Osteoblast (primary cell): ENCODE measurements around the gene NT5E. TPM values are rescaled to one million over a fixed set of nuclear protein-coding genes. Genes with fewer than 3 reads are reported as not detected.

Experiments used
- DNase-seq: peaks from one replicate; pipeline ENCODE4 v3.0.0; 2011; ENCODE audit warnings: low spot score, mixed read lengths; ENCODE audit not compliant: insufficient read length; ENCODE audit errors: missing footprints
- H2AFZ ChIP-seq: 2 replicates; pipeline ENCODE4 v1.6.0; 2011; ENCODE audit warnings: mild to moderate bottlenecking, low read length
- H3K27ac ChIP-seq: 2 replicates; pipeline ENCODE4 v1.5.1; 2011; ENCODE audit warnings: mild to moderate bottlenecking, low read depth, low read length, moderate library complexity
- H3K27me3 ChIP-seq: 2 replicates; pipeline ENCODE4 v1.6.0; 2012; ENCODE audit warnings: mild to moderate bottlenecking, control low read depth, inconsistent platforms, low read length, moderate library complexity; ENCODE audit not compliant: insufficient read depth
- H3K36me3 ChIP-seq: 2 replicates; pipeline ENCODE4 v1.5.1; 2011; ENCODE audit warnings: mild to moderate bottlenecking, low read length, control low read depth, moderate library complexity; ENCODE audit not compliant: insufficient read depth
- H3K4me1 ChIP-seq: 2 replicates; pipeline ENCODE4 v1.5.1; 2011; ENCODE audit warnings: mild to moderate bottlenecking, low read length, control low read depth, moderate library complexity; ENCODE audit not compliant: insufficient read depth
- H3K4me2 ChIP-seq: 2 replicates; pipeline ENCODE4 v1.6.0; 2011; ENCODE audit warnings: mild to moderate bottlenecking, low read length; ENCODE audit not compliant: insufficient read depth
- H3K4me3 ChIP-seq: fragments of 200-600 bp; sonication (generic); 3 replicates; pipeline ENCODE4 v1.5.1; 2012; ENCODE audit warnings: mild to moderate bottlenecking, low read length, inconsistent platforms; ENCODE audit not compliant: insufficient read depth
- H3K79me2 ChIP-seq: 2 replicates; pipeline ENCODE4 v1.6.0; 2012; ENCODE audit warnings: mild to moderate bottlenecking, low read length, control low read depth, inconsistent platforms; ENCODE audit not compliant: insufficient read depth
- H3K9me3 ChIP-seq: 2 replicates; pipeline ENCODE4 v1.5.1; 2011; ENCODE audit warnings: low read depth, low read length, control low read depth
- H4K20me1 ChIP-seq: 2 replicates; pipeline ENCODE4 v1.6.0; 2012; ENCODE audit warnings: mild to moderate bottlenecking, low read length, control low read depth; ENCODE audit not compliant: insufficient read depth
- total RNA-seq: library from RNA; depleted of rRNA; stranded (reverse); fragments of >200 nt; gene quantifications from 2 replicates; pipeline ENCODE4 v1.2.3, GENCODE V29; 2012
- TF ChIP-seq, protein P1 (sequence below): IDR thresholded peaks from 2 replicates; pipeline ENCODE4 v1.5.1; 2011; ENCODE audit warnings: mild to moderate bottlenecking, low read depth, low read length, moderate library complexity; ENCODE audit errors: extremely low read depth

NT5E gene
- total RNA-seq, 1 donor = 219 TPM

DNA sequence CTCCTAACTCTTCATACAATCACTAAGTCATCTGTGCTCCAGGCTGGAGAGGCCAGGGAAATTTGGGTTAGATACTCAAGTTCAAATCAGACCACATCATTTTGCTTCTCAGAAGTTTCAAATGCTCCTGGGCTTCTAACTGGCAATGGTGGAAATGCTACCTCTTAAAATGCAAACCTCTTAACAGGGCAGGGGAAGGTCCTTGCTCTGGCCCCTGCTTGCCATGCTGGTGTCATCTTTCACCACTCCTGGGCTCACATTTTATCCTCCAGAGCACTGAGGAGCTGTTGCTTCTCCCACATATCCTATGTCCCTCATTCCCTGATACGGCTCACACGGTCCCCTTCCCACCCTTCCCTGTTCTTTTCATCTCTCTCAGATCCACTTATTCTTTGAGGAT is 41.8 kb upstream of the NT5E start:
- Histone ChIP-seq H3K36me3 (no peaks in the 10 kb centered on the region), H3K79me2 (no peaks in the 10 kb centered on the region), H3K27ac (no peak overlapping the region), H4K20me1 (no peaks in the 10 kb centered on the region), H2AFZ (peak overlapping the region; percentile 44), H3K27me3 (no peaks in the 10 kb centered on the region), H3K4me3 (no peak overlapping the region), H3K4me1 (peaks cover 40% of the 10 kb centered on the region), H3K9me3 (no peaks in the 10 kb centered on the region), H3K4me2 (no peak overlapping the region)
- TF ChIP-seq, protein P1, sequence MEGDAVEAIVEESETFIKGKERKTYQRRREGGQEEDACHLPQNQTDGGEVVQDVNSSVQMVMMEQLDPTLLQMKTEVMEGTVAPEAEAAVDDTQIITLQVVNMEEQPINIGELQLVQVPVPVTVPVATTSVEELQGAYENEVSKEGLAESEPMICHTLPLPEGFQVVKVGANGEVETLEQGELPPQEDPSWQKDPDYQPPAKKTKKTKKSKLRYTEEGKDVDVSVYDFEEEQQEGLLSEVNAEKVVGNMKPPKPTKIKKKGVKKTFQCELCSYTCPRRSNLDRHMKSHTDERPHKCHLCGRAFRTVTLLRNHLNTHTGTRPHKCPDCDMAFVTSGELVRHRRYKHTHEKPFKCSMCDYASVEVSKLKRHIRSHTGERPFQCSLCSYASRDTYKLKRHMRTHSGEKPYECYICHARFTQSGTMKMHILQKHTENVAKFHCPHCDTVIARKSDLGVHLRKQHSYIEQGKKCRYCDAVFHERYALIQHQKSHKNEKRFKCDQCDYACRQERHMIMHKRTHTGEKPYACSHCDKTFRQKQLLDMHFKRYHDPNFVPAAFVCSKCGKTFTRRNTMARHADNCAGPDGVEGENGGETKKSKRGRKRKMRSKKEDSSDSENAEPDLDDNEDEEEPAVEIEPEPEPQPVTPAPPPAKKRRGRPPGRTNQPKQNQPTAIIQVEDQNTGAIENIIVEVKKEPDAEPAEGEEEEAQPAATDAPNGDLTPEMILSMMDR = no peak
- no peak for DNase-seq

GRCh38 chr6:85412911-85413430 is 36.9 kb upstream of the NT5E start:
- no peak overlapping the region for H2AFZ ChIP-seq
- no peaks in the 10 kb centered on the region for H3K27me3 ChIP-seq
- no peak for DNase-seq
- H3K27ac ChIP-seq = no peak overlapping the region
- H3K4me2 ChIP-seq = no peak overlapping the region
- TF ChIP-seq, protein P1 = no peak
- no peaks in the 10 kb centered on the region for H4K20me1 ChIP-seq
- no peaks in the 10 kb centered on the region for H3K9me3 ChIP-seq
- peaks cover 41% of the 10 kb centered on the region for H3K4me1 ChIP-seq
- H3K36me3 ChIP-seq = no peaks in the 10 kb centered on the region
- H3K79me2 ChIP-seq = no peaks in the 10 kb centered on the region
- H3K4me3 ChIP-seq = no peak overlapping the region

DNA sequence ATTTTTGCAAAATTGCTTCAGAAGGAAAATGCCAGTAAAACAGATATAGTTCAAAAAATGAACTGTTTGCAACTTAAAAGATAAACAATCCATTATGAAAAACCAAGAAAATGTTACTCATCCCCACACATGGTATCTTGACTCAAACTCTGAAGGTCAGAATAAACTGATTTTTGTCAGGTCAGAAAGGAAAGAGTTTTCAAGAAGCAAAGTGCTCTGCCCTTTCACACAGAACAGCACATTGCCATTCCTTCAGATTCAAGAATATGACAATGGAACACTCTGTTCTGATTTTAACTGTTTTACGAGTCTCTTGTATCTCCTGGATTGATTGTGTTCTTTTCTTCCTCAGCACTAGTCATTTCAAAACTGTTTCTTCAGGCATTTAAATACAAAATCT is 33.8 kb upstream of the NT5E start:
- H4K20me1 ChIP-seq = no peaks in the 10 kb centered on the region
- peak overlapping the region; percentile 59 for H2AFZ ChIP-seq
- no peak overlapping the region for H3K4me3 ChIP-seq
- peak overlapping the region; percentile 60 for H3K27ac ChIP-seq
- H3K4me2 ChIP-seq = peak overlapping the region; percentile 38
- no peaks in the 10 kb centered on the region for H3K79me2 ChIP-seq
- H3K4me1 ChIP-seq = peaks cover 72% of the 10 kb centered on the region
- no peaks in the 10 kb centered on the region for H3K36me3 ChIP-seq
- TF ChIP-seq, protein P1 = no peak
- no peaks in the 10 kb centered on the region for H3K9me3 ChIP-seq
- DNase-seq = no peak
- no peaks in the 10 kb centered on the region for H3K27me3 ChIP-seq

DNA sequence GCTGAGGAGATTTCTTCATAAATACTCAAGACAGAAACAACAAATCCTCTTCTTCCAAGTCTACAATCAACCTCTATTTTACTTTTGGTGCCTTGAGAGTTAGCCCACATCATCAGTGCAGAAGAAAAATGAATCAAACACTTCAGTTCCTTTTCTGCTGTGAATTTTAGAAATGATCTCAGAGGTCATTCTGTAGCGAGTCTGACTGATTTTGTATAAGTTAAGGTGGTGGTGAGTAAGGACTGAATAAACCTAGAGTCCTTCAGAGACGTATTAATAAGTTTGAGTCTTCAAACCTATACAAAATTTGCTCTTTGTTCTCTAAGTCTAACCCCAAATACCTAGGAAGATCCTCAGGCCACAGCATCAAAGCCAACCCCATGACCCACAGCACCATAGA is 33.1 kb upstream of the NT5E start:
- H3K27ac ChIP-seq = peak overlapping the region; percentile 60

More for the DNA sequence above, 33.1 kb upstream of the NT5E start:
- H3K79me2 ChIP-seq = no peaks in the 10 kb centered on the region
- H3K9me3 ChIP-seq = no peaks in the 10 kb centered on the region
- peaks cover 79% of the 10 kb centered on the region for H3K4me1 ChIP-seq
- no peak overlapping the region for H3K4me3 ChIP-seq
- no peaks in the 10 kb centered on the region for H4K20me1 ChIP-seq
- DNase-seq = no peak
- no peak overlapping the region for H3K4me2 ChIP-seq
- TF ChIP-seq, protein P1 = no peak
- peak overlapping the region; percentile 59 for H2AFZ ChIP-seq
- H3K27me3 ChIP-seq = no peaks in the 10 kb centered on the region
- no peaks in the 10 kb centered on the region for H3K36me3 ChIP-seq
